Glutamatergic neuron (in vitro differentiated cells): ENCODE results near the gene CFHR1. TPM values are rescaled to one million over a fixed set of nuclear protein-coding genes. Genes with fewer than 3 reads are reported as not detected.
A peak's percentile ranks its signal among the peaks of the same experiment; 100 is the strongest.
"Not testable (repeated sequence)": the region's sequence is repeated elsewhere in the genome, so short reads cannot be mapped to it uniquely, and the experiment has no call there.

Experiments used
- DNase-seq: peaks from one replicate; pipeline ENCODE4 v3.0.0; 2022
- H3K27ac Mint-ChIP-seq: one replicate; pipeline ENCODE4 v1.8.0; 2020; ENCODE audit warnings: mild to moderate bottlenecking, mixed read lengths, inconsistent platforms; ENCODE audit not compliant: unreplicated experiment
- H3K27me3 Mint-ChIP-seq: one replicate; pipeline ENCODE4 v1.8.0; 2020; ENCODE audit warnings: mild to moderate bottlenecking, moderate library complexity, mixed read lengths, inconsistent platforms; ENCODE audit not compliant: unreplicated experiment
- H3K36me3 Mint-ChIP-seq: one replicate; pipeline ENCODE4 v1.8.0; 2020; ENCODE audit warnings: mild to moderate bottlenecking, mixed read lengths, inconsistent platforms; ENCODE audit not compliant: unreplicated experiment
- H3K4me1 Mint-ChIP-seq: one replicate; pipeline ENCODE4 v1.8.0; 2020; ENCODE audit warnings: mild to moderate bottlenecking, low read depth, mixed read lengths, inconsistent platforms; ENCODE audit not compliant: unreplicated experiment
- H3K4me3 Mint-ChIP-seq: one replicate; pipeline ENCODE4 v1.8.0; 2020; ENCODE audit warnings: mild to moderate bottlenecking, mixed read lengths, inconsistent platforms; ENCODE audit not compliant: unreplicated experiment
- H3K9me3 Mint-ChIP-seq: one replicate; pipeline ENCODE4 v1.8.0; 2020; ENCODE audit warnings: mild to moderate bottlenecking, moderate library complexity, mixed read lengths, inconsistent platforms; ENCODE audit not compliant: unreplicated experiment
- CTCF ChIP-seq: fragments of 200-600 bp; sonication (generic); IDR thresholded peaks from one replicate; pipeline ENCODE4 v1.5.0; 2021; ENCODE audit not compliant: partially characterized antibody, unreplicated experiment
- total RNA-seq: library from RNA; stranded (reverse); fragmentation: NEBNext Ultra II Directional; extraction: Animal tissue kit (Norgen Biotek cat#: 25700); gene quantifications from one replicate; pipeline ENCODE4 v1.2.1, GENCODE V29; 2021; ENCODE audit not compliant: unreplicated experiment

The CFHR1 gene
- total RNA-seq, 1 donor from 2014 or later: not detected

DNA sequence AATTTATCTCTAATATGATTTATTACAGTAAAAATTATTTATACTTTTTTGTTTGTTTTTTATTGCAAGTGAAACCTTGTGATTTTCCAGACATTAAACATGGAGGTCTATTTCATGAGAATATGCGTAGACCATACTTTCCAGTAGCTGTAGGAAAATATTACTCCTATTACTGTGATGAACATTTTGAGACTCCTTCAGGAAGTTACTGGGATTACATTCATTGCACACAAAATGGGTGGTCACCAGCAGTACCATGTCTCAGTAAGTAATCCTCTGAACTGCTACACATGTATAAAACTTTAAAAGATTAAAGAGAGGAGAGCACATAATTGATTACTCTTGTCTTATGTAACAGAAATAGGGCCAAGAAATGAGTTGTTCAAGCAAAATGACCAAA, 40.4 kb upstream of the CFHR1 start:
- Mint-ChIP-seq H3K36me3 (no peaks in the 10 kb centered on the region), H3K4me3 (no peak overlapping the region), H3K4me1 (no peaks in the 10 kb centered on the region), H3K9me3 (no peaks in the 10 kb centered on the region), H3K27ac (no peak overlapping the region), H3K27me3 (no peaks in the 10 kb centered on the region)
- no peak for DNase-seq
- peak; percentile 47 for TF ChIP-seq CTCF

- DNase-seq, H3K27me3 Mint-ChIP-seq, H3K9me3 Mint-ChIP-seq, H3K36me3 Mint-ChIP-seq, H3K4me1 Mint-ChIP-seq, H3K27ac Mint-ChIP-seq, H3K4me3 Mint-ChIP-seq: not testable (repeated sequence)
These were observed 28.3 kb upstream of the CFHR1 start for GRCh38 chr1:196791252-196791651.

DNA sequence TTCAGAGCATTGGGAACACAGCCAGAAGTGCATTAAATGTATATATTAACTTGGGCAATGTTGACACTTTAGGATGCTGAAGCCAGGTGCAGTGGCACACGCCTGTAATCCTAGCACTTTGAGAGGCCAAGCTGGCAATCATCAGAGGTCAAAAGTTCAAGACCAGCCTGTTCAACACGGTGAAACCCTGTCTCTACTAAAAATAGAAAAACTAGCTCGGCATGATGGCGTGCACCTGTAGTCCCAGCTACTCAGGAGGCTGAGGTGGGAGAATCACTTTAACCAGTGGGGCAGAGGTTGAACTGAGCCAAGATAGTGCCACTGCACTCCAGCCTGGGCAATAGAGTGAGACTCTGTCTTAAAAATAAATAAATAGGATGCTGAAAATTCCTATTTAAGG, 25.4 kb upstream of the CFHR1 start:
- H3K4me1 Mint-ChIP-seq: not testable (repeated sequence)

DNA sequence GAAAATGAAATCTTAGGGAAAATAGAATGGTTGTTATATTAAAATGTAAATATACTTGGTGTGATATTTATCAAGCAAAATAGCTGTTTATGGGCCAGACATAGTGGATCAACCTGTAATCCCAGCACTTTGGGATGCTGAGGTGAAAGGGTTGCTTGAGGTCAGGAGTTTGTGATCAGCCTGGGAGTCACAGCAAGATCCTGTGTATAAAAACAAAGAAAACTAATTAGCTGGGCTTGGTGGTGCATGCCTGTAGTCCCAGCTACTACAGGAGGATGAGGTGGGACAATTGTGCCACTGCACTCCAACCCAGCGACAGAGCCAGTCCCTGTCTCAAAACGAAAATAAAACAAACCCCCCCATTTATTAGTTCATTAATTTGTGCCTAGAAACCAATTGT, 21.6 kb upstream of the CFHR1 start:
- H3K9me3 Mint-ChIP-seq: peaks cover 5% of the 10 kb centered on the region
- peaks cover 6% of the 10 kb centered on the region for H3K36me3 Mint-ChIP-seq
- no peaks in the 10 kb centered on the region for H3K27me3 Mint-ChIP-seq
- H3K4me3 Mint-ChIP-seq: no peak overlapping the region
- no peak overlapping the region for H3K27ac Mint-ChIP-seq
- no peak for DNase-seq
- no peaks in the 10 kb centered on the region for H3K4me1 Mint-ChIP-seq
- no peak for TF ChIP-seq CTCF

More for the DNA sequence above, 25.4 kb upstream of the CFHR1 start:
- not testable (repeated sequence) for H3K4me3 Mint-ChIP-seq, H3K9me3 Mint-ChIP-seq, H3K27ac Mint-ChIP-seq, H3K27me3 Mint-ChIP-seq, H3K36me3 Mint-ChIP-seq, DNase-seq

DNA sequence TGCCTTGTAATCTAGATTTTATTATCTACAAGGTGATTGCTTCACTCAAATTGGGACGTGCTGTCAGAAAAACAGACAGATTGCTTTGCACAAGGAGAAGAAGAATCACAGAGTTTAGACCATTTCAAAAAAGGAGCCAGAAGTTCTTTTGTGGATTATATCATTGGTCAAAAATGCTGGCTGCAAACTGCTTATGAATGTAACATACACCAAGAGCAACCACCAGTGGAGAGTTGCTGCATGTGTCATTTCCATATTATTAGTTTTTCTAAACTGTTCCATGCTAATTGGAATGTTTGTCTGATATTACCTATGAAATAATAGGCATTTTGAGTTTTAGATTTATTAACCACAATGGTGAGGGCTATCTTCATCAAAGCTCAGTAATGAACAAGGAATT, 17.6 kb upstream of the CFHR1 start:
- not testable (repeated sequence) for H3K9me3 Mint-ChIP-seq, H3K4me1 Mint-ChIP-seq, H3K4me3 Mint-ChIP-seq, H3K27me3 Mint-ChIP-seq, H3K36me3 Mint-ChIP-seq, DNase-seq, H3K27ac Mint-ChIP-seq

DNA sequence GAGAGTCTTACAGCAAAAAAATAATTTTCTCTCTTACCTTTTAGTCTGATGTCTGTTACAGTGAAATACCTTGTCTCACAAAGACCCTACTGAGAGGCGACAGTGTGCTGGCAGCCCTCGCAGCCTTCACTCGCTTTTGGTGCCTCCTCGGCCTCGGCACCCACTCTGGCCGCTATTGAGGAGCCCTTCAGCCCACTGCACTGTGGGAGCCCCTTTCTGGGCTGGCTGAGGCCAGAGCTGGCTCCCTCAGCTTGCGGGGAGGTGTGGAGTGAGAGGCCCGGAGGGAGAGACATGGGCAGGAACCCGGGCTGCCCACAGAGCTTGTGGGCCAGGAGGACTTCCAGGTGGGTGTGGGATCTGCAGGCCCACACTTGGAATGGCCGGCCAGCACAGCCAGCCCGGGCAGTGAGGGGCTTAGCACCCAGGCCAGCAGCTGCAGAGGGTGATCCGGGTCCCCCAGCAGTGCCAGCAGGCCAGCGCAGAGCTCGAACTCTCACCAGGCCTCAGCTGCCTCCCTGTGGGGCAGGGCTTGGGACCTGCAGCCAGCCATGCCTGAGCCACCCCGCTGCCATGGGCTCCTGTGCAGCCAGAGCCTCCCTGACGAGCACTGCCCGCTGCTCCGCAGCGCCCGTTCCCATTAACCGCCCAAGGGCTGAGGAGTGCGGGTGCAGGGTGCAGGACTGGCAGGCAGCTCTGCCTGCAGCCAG, 10.8 kb upstream of the CFHR1 start:
- Mint-ChIP-seq H3K27me3 (no peaks in the 10 kb centered on the region), H3K9me3 (no peaks in the 10 kb centered on the region), H3K36me3 (no peaks in the 10 kb centered on the region), H3K27ac (no peak overlapping the region), H3K4me3 (no peak overlapping the region), H3K4me1 (no peaks in the 10 kb centered on the region)
- DNase-seq: no peak
- TF ChIP-seq CTCF: no peak

DNA sequence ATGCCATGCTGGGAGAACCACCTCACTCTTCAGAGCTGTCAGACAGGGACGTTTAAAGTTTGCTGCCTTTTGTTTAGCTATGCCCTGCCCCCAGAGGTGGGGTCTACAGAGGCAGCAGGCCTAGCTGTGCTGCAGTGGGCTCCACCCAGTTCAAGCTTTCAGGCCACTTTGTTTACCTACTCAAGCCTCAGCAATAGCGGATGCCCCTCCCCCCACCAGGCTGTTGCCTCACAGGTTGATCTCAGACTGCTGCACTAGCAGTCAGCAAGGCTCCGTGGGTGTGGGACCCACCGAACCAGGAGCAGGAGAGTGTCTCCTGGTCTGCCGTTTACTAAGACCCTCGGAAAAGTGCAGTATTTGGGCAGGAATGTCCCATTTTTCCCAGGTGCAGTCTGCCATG, 2.1 kb upstream of the CFHR1 start:
- H3K27me3 Mint-ChIP-seq, H3K9me3 Mint-ChIP-seq, H3K4me3 Mint-ChIP-seq, DNase-seq, H3K4me1 Mint-ChIP-seq, H3K27ac Mint-ChIP-seq, H3K36me3 Mint-ChIP-seq: not testable (repeated sequence)
